Stomach (tissue), 4 donors: ENCODE measurements around the gene KIF12.

Experiments
- CTCF ChIP-seq, 7 experiments: fragments of 450-650 bp in 4 of 7; fragments of 200-600 bp in 3 of 7; sonication (generic) in 3 of 7; IDR thresholded peaks; one replicate each; pipeline ENCODE4 v1.5.1; 2016 to 2019; ENCODE audit warnings: antibody characterized with exemption in 7 of 7, control low read depth in 2 of 7, mild to moderate bottlenecking in 1 of 7
- EP300 ChIP-seq: sonication (generic); formaldehyde crosslinking; IDR thresholded peaks from one replicate; pipeline ENCODE4 v1.6.1; 2017; ENCODE audit warnings: antibody characterized with exemption

- TF ChIP-seq EP300, result no peak
- TF ChIP-seq CTCF (IDR thresholded peaks at IDR 0.05), result no peak
These were observed 25.8 kb upstream of the KIF12 start for GRCh38 chr9:114124666-114125475.
